Sigmoid colon (tissue), 7 donors: Measurements from ENCODE around the gene ALDOA. TPM values are rescaled to one million over a fixed set of nuclear protein-coding genes. Genes with fewer than 3 reads are reported as not detected.

Experiments
- DNase-seq: peaks from one replicate; pipeline ENCODE4 v3.0.0-alpha.2; 2019
- H3K27ac ChIP-seq, 4 donors: fragments of 200-600 bp; sonication (generic); one replicate each; pipeline ENCODE4 v1.5.1; 2016 to 2019; ENCODE audit warnings: mild to moderate bottlenecking in 1 of 4
- H3K27me3 ChIP-seq, 3 donors: fragments of 200-600 bp; sonication (generic); one replicate each; pipeline ENCODE4 v1.5.1; 2019; ENCODE audit warnings: mild to moderate bottlenecking in 1 of 3
- H3K36me3 ChIP-seq, 4 donors: fragments of 200-600 bp; sonication (generic); one replicate each; pipeline ENCODE4 v1.5.1; 2016 to 2019
- H3K4me1 ChIP-seq, 4 donors: fragments of 200-600 bp; sonication (generic); one replicate each; pipeline ENCODE4 v1.5.1; 2017 to 2019
- H3K4me3 ChIP-seq, 4 donors: fragments of 200-600 bp; sonication (generic); one replicate each; pipeline ENCODE4 v1.5.1; 2017 to 2019; ENCODE audit warnings: mild to moderate bottlenecking in 2 of 4, moderate library complexity in 1 of 4
- H3K9me3 ChIP-seq, 4 donors: fragments of 200-600 bp in 3 of 4; sonication (generic) in 3 of 4; one replicate each; pipeline versions ENCODE4 v1.5.1 to v1.6.1; 2013 to 2019
- CTCF ChIP-seq, 4 experiments: fragments of 450-650 bp in 3 of 4; fragments of 200-600 bp in 1 of 4; IDR thresholded peaks; one replicate each; pipeline ENCODE4 v1.5.1; 2016 to 2019; ENCODE audit warnings: antibody characterized with exemption in 4 of 4, mild to moderate bottlenecking in 3 of 4, moderate library complexity in 2 of 4
- EP300 ChIP-seq, 4 donors: sonication (generic); formaldehyde crosslinking; IDR thresholded peaks; one replicate each; pipeline ENCODE4 v1.6.1; 2017; ENCODE audit warnings: antibody characterized with exemption in 4 of 4
- POLR2A ChIP-seq, 2 donors: fragments of 450-650 bp; IDR thresholded peaks; one replicate each; pipeline ENCODE4 v1.6.1; 2016; ENCODE audit warnings: antibody characterized with exemption in 2 of 2, mild to moderate bottlenecking in 2 of 2, moderate library complexity in 2 of 2
- POLR2AphosphoS5 ChIP-seq, 4 donors: sonication (generic); formaldehyde crosslinking; IDR thresholded peaks; one replicate each; pipeline ENCODE4 v1.6.1; 2017; ENCODE audit warnings: antibody characterized with exemption in 4 of 4
- WGBS, 2 donors: extraction: QIAGEN DNeasy Blood & Tissue Kit; methylation state at CpG; one replicate each; pipeline ENCODE4 v1.1.7; 2013; 5-methylcytosine and 5-hydroxymethylcytosine counted together
- intact Hi-C: fragments of 100-400 bp; cut with DNase I; formaldehyde crosslinking; loops from one replicate; pipeline ENCODE4 v1.15.1; 2023
- polyA plus RNA-seq, 3 donors: library from polyadenylated mRNA; stranded (reverse); fragments of 200-250 nt; gene quantifications; one replicate each; pipeline ENCODE4 v1.2.3, GENCODE V29; 2013
- total RNA-seq, 4 donors: library from RNA; depleted of rRNA; stranded (reverse); fragments of >200 nt; gene quantifications; one replicate each; pipeline ENCODE4 v1.1.0, GENCODE V29; 2016
- donor health status: healthy with polysubstance abuse.
- donor health status: Bipolar disorder and iron deficiency.
- donor health status: healthy.

The ALDOA gene
- total and polyA plus RNA-seq, 7 donors, result 905 to 1,667 (median 1,010) TPM

GRCh38 chr16:30030011-30030685 lies 35.4 kb upstream of the ALDOA start:
- Histone ChIP-seq H3K9me3 (no peaks in the 10 kb centered on the region), H3K27ac (no peak overlapping the region), H3K4me1 (peaks cover 0 to 13% (median 9%) of the 10 kb centered on the region in 4 donors), H3K4me3 (no peak overlapping the region), H3K27me3 (peaks cover 44 to 98% (median 84%) of the 10 kb centered on the region in 3 donors), H3K36me3 (no peaks in the 10 kb centered on the region)
- no peak for DNase-seq
- TF ChIP-seq CTCF (IDR thresholded peaks at IDR 0.05), result no peak
- intact Hi-C loops, result no loop called here
- 21 to 23% methylated on average over 23 of the region's 23 CpGs for WGBS, 2 donors

- Histone ChIP-seq H3K27ac (no peak within 1 kb of the TSS), H3K36me3 (no peaks in the 10 kb centered on the region), H3K4me1 (peaks cover 0 to 13% (median 9%) of the 10 kb centered on the region in 4 donors), H3K27me3 (peaks cover 44 to 96% (median 83%) of the 10 kb centered on the region in 3 donors), H3K9me3 (no peaks in the 10 kb centered on the region), H3K4me3 (peak within 1 kb of the TSS in 1 of 4 donors; percentile 14)
- intact Hi-C loops, result no loop called here
- WGBS, 2 donors, result 3 to 5% methylated on average over 27 of the region's 27 CpGs
- TF ChIP-seq EP300 (IDR thresholded peaks at IDR 0.05) (no peak), POLR2A (IDR thresholded peaks at IDR 0.05) (no peak), CTCF (IDR thresholded peaks at IDR 0.05) (no peak), POLR2AphosphoS5 (IDR thresholded peaks at IDR 0.05) (no peak)
- DNase-seq, result no peak
Observed at GRCh38 chr16:30030841-30031413, 34.6 kb upstream of the ALDOA start, which contains the start of gene TLCD3B. Gene TLCD3B, minus strand, starts transcription at chr16:30031271. Its CDS starts 744 bp downstream, at chr16:30030527.

DNA sequence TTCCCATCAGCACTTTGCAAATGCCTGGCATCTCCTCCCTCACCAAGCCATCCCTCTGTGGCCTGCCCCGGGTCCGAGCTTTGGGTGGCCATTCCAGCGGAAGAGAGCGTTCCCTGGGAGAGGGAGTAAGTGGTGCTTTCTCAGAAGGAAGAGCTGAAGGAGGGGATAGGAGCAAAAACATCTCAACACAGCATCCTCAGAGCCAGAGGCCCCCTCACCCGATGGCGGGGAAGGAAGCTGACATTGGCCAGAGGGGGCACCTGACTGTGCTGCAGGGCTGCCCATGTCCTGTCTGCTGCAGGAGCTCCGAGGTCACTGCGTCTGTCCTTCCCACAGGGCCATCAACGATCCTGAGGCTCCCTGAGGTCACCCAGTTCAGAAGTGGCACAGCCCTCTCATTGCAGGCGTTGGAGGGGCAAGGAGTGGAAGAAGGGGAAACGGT lies 34.1 kb upstream of the ALDOA start:
- no peaks in the 10 kb centered on the region for H3K36me3 ChIP-seq
- H3K27ac ChIP-seq, result no peak overlapping the region
- peak overlapping the region in 1 of 4 donors; percentile 14 for H3K4me3 ChIP-seq
- H3K9me3 ChIP-seq, result no peaks in the 10 kb centered on the region
- TF ChIP-seq POLR2AphosphoS5 (IDR thresholded peaks at IDR 0.05), result no peak
- no peak for TF ChIP-seq EP300 (IDR thresholded peaks at IDR 0.05)
- intact Hi-C loops, result no loop called here
- peaks cover 44 to 96% (median 79%) of the 10 kb centered on the region in 3 donors for H3K27me3 ChIP-seq
- H3K4me1 ChIP-seq, result peaks cover 0 to 13% (median 9%) of the 10 kb centered on the region in 4 donors
- 25 to 29% methylated on average over 11 of the region's 11 CpGs for WGBS, 2 donors
- DNase-seq, result no peak

DNA sequence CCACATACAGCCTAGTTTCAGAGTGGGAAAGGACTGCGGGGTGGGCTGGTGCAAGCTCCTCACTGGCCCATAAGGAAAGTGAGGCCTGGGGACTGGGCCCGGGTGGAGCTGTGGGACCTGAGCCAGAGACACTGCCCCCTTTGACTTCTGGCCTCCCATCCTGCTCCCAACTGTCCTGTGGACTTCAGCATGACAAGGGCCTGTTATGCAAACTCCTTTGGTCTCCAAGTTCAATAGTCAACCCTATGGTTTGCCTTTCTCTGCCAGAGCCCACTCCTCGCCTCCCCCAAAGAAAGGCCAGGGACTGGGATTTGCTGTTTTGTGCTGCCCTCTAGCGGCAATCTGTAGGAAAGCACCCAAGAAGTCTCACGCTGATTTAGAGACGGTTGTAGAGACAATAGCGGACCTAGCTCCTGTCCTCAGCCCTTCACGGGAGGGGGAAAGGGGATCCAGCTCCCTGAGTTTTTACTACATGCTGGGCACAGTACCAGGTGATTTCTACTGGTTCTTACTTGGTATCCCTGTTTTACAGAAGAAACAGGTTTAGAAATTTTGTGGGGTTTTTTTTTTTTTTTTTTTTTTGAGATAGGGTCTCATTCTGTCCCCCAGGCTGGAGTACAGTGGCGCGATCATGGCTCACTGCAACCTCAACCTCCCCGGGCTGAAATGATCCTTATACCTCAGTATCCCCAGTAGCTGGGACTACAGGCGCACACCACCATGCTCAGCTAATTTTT lies 33.3 kb upstream of the ALDOA start:
- H3K27me3 ChIP-seq, result peaks cover 44 to 90% (median 73%) of the 10 kb centered on the region in 3 donors
- no peak for DNase-seq
- intact Hi-C loops, result no loop called here

More for the DNA sequence above, 33.3 kb upstream of the ALDOA start:
- TF ChIP-seq CTCF (IDR thresholded peaks at IDR 0.05) (peak in 3 of 4 experiments; percentile 31 to 55 (median 51)), POLR2A (IDR thresholded peaks at IDR 0.05) (no peak)
- H3K4me1 ChIP-seq, result peaks cover 0 to 13% (median 9%) of the 10 kb centered on the region in 4 donors
- 25 to 32% methylated on average over 12 of the region's 12 CpGs for WGBS, 2 donors
- H3K4me3 ChIP-seq, result no peak overlapping the region
- H3K36me3 ChIP-seq, result no peaks in the 10 kb centered on the region
- H3K27ac ChIP-seq, result no peak overlapping the region
- H3K9me3 ChIP-seq, result no peaks in the 10 kb centered on the region
